Kidney (tissue), 14 donors: Measurements from ENCODE around the gene PIK3CG. TPM values are rescaled to one million over a fixed set of nuclear protein-coding genes. Genes with fewer than 3 reads are reported as not detected.

Experiments
- DNase-seq, 5 donors: peaks; one replicate each; pipeline ENCODE4 v3.0.0-alpha.2; 2013 to 2020
- FAIRE-seq: peaks from 2 replicates; lab custom pipeline; 2012; peaks lifted over from hg19 to GRCh38; lab: Jason Lieb, UNC
- H3K27ac ChIP-seq, 2 donors: one replicate each; pipeline ENCODE4 v1.7.0; 2013; ENCODE audit warnings: low read depth in 2 of 2, low read length in 2 of 2, inconsistent platforms in 1 of 2
- H3K27me3 ChIP-seq: one replicate; pipeline ENCODE4 v1.7.1; 2013; ENCODE audit warnings: low read length, inconsistent platforms; ENCODE audit not compliant: control insufficient read depth, insufficient read depth
- H3K36me3 ChIP-seq, 3 donors: one replicate each; pipeline versions ENCODE4 v1.7.0 to v1.7.1; 2013; ENCODE audit warnings: low read length in 3 of 3, control low read depth in 1 of 3, inconsistent platforms in 1 of 3; ENCODE audit not compliant: insufficient read depth in 3 of 3, control insufficient read depth in 2 of 3
- H3K4me1 ChIP-seq, 3 donors: one replicate each; pipeline versions ENCODE4 v1.7.0 to v1.7.1; 2013; ENCODE audit warnings: low read length in 3 of 3, inconsistent platforms in 1 of 3, low read depth in 1 of 3; ENCODE audit not compliant: control insufficient read depth in 2 of 3, insufficient read depth in 2 of 3
- H3K4me3 ChIP-seq, 3 donors: one replicate each; pipeline versions ENCODE4 v1.7.0 to v1.8.1; 2013; ENCODE audit warnings: low read length in 3 of 3, control low read depth in 1 of 3, inconsistent platforms in 1 of 3
- H3K9ac ChIP-seq, 3 donors: one replicate each; pipeline versions ENCODE4 v1.7.0 to v1.7.1; 2013; ENCODE audit warnings: low read length in 3 of 3, control low read depth in 1 of 3, inconsistent platforms in 1 of 3
- H3K9me3 ChIP-seq, 3 donors: one replicate each; pipeline versions ENCODE4 v1.7.0 to v1.7.1; 2013; ENCODE audit warnings: low read length in 3 of 3, control low read depth in 1 of 3, inconsistent platforms in 1 of 3; ENCODE audit not compliant: control insufficient read depth in 2 of 3, insufficient read depth in 1 of 3
- intact Hi-C: fragments of 100-400 bp; cut with DNase I; formaldehyde crosslinking; loops from one replicate; pipeline ENCODE4 v1.11.1; 2022
- polyA plus RNA-seq: library from polyadenylated mRNA; stranded (reverse); fragments of 350-450 nt; fragmentation: Illumina TruSeq; extraction: RNeasy Lipid Tissue Mini Kit (QIAGEN cat#74804); gene quantifications from one replicate; pipeline ENCODE4 v1.2.3, GENCODE V29; 2014; ENCODE audit warnings: low read depth, low replicate concordance; ENCODE audit not compliant: insufficient read depth
- total RNA-seq: library from RNA; stranded (reverse); fragmentation: NEBNext Ultra II Directional; extraction: Animal tissue kit (Norgen Biotek cat#: 25700); gene quantifications from one replicate; pipeline ENCODE4 v1.2.1, GENCODE V29; 2021
- TF ChIP-seq, protein P1 (sequence below): IDR thresholded peaks from 3 replicates; pipeline ENCODE4 v1.5.1; 2012; ENCODE audit warnings: mild to moderate bottlenecking, moderate library complexity, borderline replicate concordance; ENCODE audit not compliant: insufficient read depth; ENCODE audit errors: extremely low read depth
- donor health status: control.
- donor health status: control.
- donor health status: control.
- donor health status: control.
- donor health status: control.
- donor health status: DM: yes; HTN: yes; CAD: no.
- donor health status: Normal renal cell carcinoma (clear cell type).

Gene PIK3CG
- total and polyA plus RNA-seq, 2 donors from 2014 or later = 0.15 to 8.6 TPM

DNA sequence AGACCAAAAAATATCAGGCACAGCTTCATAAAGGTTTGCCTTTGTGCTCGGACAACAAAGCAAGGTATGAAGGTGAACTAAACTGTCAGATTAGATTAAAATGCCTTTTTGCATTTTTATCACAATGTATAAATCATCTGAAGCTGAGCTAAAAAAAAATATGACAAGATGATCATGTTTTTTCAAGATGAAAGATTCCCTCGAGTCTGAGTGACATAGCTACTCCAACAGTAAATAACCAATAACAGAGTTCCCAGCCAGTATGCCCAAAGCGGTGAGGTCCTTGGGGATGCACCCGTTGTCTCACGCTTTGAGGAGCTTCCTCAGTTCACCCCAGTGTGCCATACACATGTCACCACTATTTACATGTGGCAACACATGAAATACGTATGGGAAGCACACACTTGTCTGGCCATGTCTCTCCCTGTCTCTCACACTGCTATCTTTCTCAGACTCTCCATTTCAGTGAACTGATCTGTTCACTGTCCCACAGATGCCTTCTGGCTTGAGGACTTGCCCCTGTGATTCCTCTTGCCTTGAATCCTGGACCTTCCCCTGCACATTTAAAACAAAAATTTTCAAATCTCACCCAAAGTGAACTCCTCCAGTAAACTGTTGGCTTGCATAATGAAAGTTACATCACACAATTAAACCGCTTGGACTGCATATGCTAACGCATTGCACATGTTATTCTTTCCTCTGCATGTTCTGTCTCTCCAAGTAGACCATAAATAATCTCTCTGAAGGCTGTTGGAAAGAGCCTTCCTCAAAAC is 2.6 kb upstream of the PIK3CG start:
- TF ChIP-seq, protein P1, sequence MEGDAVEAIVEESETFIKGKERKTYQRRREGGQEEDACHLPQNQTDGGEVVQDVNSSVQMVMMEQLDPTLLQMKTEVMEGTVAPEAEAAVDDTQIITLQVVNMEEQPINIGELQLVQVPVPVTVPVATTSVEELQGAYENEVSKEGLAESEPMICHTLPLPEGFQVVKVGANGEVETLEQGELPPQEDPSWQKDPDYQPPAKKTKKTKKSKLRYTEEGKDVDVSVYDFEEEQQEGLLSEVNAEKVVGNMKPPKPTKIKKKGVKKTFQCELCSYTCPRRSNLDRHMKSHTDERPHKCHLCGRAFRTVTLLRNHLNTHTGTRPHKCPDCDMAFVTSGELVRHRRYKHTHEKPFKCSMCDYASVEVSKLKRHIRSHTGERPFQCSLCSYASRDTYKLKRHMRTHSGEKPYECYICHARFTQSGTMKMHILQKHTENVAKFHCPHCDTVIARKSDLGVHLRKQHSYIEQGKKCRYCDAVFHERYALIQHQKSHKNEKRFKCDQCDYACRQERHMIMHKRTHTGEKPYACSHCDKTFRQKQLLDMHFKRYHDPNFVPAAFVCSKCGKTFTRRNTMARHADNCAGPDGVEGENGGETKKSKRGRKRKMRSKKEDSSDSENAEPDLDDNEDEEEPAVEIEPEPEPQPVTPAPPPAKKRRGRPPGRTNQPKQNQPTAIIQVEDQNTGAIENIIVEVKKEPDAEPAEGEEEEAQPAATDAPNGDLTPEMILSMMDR = no peak
- no peaks in the 10 kb centered on the region for H3K27me3 ChIP-seq
- no peaks in the 10 kb centered on the region for H3K9me3 ChIP-seq
- no peak overlapping the region for H3K9ac ChIP-seq
- H3K27ac ChIP-seq = no peak overlapping the region
- H3K4me3 ChIP-seq = no peak overlapping the region
- H3K4me1 ChIP-seq = no peaks in the 10 kb centered on the region
- FAIRE-seq = no peak
- H3K36me3 ChIP-seq = no peaks in the 10 kb centered on the region
- intact Hi-C loops = no loop called here
- no peak for DNase-seq

DNA sequence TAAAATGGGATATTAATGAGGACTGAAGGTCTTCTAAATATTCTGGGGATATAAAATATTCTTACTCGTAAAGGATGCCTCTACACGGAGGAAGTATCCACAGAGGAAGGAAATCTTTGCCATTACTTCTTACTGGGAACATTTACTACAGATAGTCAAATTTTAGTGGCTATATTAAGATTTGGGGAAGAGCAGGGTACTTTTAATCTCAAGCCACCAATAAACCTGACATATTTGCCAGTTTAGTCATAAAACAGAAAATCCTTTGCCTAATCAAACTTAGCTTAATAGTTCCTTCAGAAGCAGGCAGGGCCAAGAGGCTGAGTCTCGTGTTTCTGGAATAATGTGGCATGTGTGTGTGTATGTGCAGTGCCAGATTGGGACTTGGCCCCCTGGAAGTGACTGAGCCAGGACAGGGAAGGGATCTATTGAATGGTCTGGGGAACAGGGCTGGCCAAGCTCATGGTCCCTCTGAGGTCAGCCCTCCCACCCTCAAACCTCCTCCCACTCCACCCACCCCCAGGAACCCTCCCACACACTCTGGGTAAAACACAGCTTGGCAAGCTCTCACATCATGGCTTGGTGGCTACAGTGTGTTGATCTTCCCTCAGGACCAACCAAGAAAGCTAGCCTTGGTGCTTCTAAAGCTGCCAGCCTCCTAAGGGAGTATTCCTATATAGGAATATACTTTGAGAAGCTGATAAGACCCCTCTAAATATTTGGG is 1.6 kb upstream of the PIK3CG start:
- Histone ChIP-seq H3K9ac (no peak overlapping the region), H3K36me3 (no peaks in the 10 kb centered on the region), H3K9me3 (no peaks in the 10 kb centered on the region), H3K4me1 (no peaks in the 10 kb centered on the region), H3K4me3 (no peak overlapping the region), H3K27me3 (no peaks in the 10 kb centered on the region), H3K27ac (no peak overlapping the region)
- TF ChIP-seq, protein P1 = no peak
- intact Hi-C loops = no loop called here
- FAIRE-seq (no peak), DNase-seq (no peak)

DNA sequence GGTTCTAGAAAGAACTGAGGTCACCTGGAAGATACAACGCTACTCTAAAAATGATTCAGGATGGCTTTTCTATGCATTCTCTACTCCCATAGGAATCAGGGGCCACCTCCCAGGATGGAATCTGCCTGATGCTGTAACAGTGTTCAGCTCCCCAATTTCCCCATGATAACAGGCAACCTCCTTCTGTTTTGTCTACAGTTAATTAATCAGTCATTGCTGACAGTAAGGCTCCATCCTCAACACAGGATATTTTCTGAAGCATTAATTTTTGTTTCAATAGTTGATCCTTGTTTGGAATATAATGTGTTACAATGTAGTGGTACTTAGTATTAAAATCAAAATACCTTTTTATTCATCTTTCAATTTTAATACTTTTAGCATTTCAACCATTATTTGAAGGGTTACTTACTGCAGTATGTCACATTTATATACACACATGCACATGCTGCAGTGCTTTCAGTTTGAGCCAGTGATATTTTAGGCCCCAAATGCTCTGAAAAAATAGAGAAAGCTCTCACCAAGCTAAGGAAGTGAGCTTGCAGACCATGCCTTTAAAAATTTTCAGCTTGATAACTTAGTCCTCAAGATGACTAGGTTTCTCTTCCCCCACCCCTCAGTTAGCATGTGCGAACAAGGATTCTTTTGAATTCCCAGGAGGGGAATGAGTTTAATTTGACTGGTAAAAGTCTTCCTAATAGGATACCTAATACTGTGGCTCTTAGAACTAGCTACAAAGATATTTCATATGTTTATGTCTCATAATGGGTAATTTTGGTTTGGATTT is 592 bp upstream of the PIK3CG start:
- H3K36me3 ChIP-seq = no peaks in the 10 kb centered on the region
- no peak for DNase-seq
- H3K9ac ChIP-seq = no peak overlapping the region
- H3K27me3 ChIP-seq = no peaks in the 10 kb centered on the region
- TF ChIP-seq, protein P1 = no peak
- H3K9me3 ChIP-seq = no peaks in the 10 kb centered on the region
- intact Hi-C loops = no loop called here
- H3K4me1 ChIP-seq = peaks cover 0 to 2% (median 0%) of the 10 kb centered on the region in 3 donors
- no peak overlapping the region for H3K27ac ChIP-seq
- FAIRE-seq = no peak
- no peak overlapping the region for H3K4me3 ChIP-seq
